K562 (cell line): Measurements from ENCODE around the gene MARCHF3. TPM values are rescaled to one million over a fixed set of nuclear protein-coding genes. Genes with fewer than 3 reads are reported as not detected.

Experiments
- ATAC-seq: fragments of 200-7000 bp; cut with Tn5 transposase; 3 replicates; pipeline ENCODE4 v1.9.1; 2020; ENCODE audit warnings: moderate library complexity
- BruUV-seq: library from RNA; stranded (reverse); fragments of 400-500 nt; replicated peaks from 2 replicates; lab custom pipeline; 2021; lab: Mats Ljungman, UMichigan
- CTCF ChIA-PET: fragments of 300-600 bp; formaldehyde crosslinking; extraction: SDS; loops from one replicate; lab custom pipeline; 2021; ENCODE audit warnings: low intra/inter-chr PET ratio; lab: Yijun Ruan, JAX
- POLR2A ChIA-PET: fragments of 300-600, 350-650 bp; sonication (Branson Sonifier 250); formaldehyde crosslinking; extraction: SDS; loops from one replicate; lab custom pipeline; 2021; ENCODE audit warnings: antibody characterized with exemption, inconsistent platforms; lab: Yijun Ruan, JAX
- DNase-seq, 4 experiments: peaks; one replicate each; pipeline versions ENCODE4 v3.0.0 to v3.0.0-alpha.2; 2011 to 2018; ENCODE audit warnings: low spot score in 3 of 4, mixed read lengths in 3 of 4; ENCODE audit errors: extremely low read depth in 1 of 4
- FAIRE-seq: peaks from 2 replicates; lab custom pipeline; 2011; peaks lifted over from hg19 to GRCh38; lab: Jason Lieb, UNC
- H2AFZ ChIP-seq: 2 replicates; pipeline ENCODE4 v1.6.0; 2011; ENCODE audit warnings: low read depth, low read length, control low read depth, inconsistent platforms
- H3K27ac ChIP-seq: fragments of 200-600 bp; 3 replicates; pipeline ENCODE4 v1.8.0; 2011; ENCODE audit warnings: low read depth, mild to moderate bottlenecking, control low read depth, inconsistent platforms, low read length, moderate library complexity, mixed read lengths; ENCODE audit errors: extremely low read depth
- H3K27me3 ChIP-seq, 2 experiments: fragments of 300-600 bp in 1 of 2; 2 replicates in 1 of 2; 3 replicates in 1 of 2; pipeline versions ENCODE4 v1.6.0 to v1.8.0; 2011; ENCODE audit warnings: inconsistent platforms in 2 of 2, low read length in 2 of 2, mild to moderate bottlenecking in 1 of 2, mixed read lengths in 1 of 2, moderate library complexity in 1 of 2; ENCODE audit not compliant: control insufficient read depth in 2 of 2, insufficient read depth in 2 of 2
- H3K36me3 ChIP-seq: fragments of 300-600 bp; 3 replicates; pipeline ENCODE4 v1.8.0; 2011; ENCODE audit warnings: mild to moderate bottlenecking, low read length, inconsistent platforms; ENCODE audit not compliant: control insufficient read depth, insufficient read depth
- H3K4me1 ChIP-seq, 2 experiments: fragments of 200-600 bp in 1 of 2; replicated peaks in 1 of 2; 2 replicates in 1 of 2; 3 replicates in 1 of 2; pipeline versions ENCODE4 v1.5.1 to v1.8.0; 2011; ENCODE audit warnings: inconsistent platforms in 2 of 2, low read length in 2 of 2, mild to moderate bottlenecking in 1 of 2, mixed read lengths in 1 of 2, moderate library complexity in 1 of 2; ENCODE audit not compliant: control insufficient read depth in 2 of 2, insufficient read depth in 2 of 2
- H3K4me2 ChIP-seq: 2 replicates; pipeline ENCODE4 v1.6.1; 2011; ENCODE audit warnings: low read length, control low read depth, inconsistent platforms, mixed read lengths; ENCODE audit not compliant: insufficient read depth
- H3K4me3 ChIP-seq: fragments of 200-600 bp; sonication (generic), shearing (Covaris generic); 2 replicates; pipeline ENCODE4 v1.5.1; 2016; ENCODE audit warnings: control low read depth, inconsistent platforms
- H3K79me2 ChIP-seq: fragments of 200-600 bp; 3 replicates; pipeline ENCODE4 v1.8.0; 2011; ENCODE audit warnings: low read length, inconsistent platforms; ENCODE audit not compliant: control insufficient read depth, insufficient read depth
- H3K9ac ChIP-seq, 2 experiments: 2 replicates each; pipeline versions ENCODE4 v1.6.0 to v1.6.1; 2011; ENCODE audit warnings: low read depth in 2 of 2, low read length in 2 of 2, control low read depth in 1 of 2, inconsistent platforms in 1 of 2, mild to moderate bottlenecking in 1 of 2, mixed read lengths in 1 of 2; ENCODE audit not compliant: insufficient read depth in 1 of 2
- H3K9me1 ChIP-seq: one replicate; pipeline ENCODE4 v1.6.0; 2011; ENCODE audit warnings: inconsistent platforms, mild to moderate bottlenecking, low read length, moderate library complexity; ENCODE audit not compliant: control insufficient read depth, insufficient read depth
- H3K9me3 ChIP-seq: replicated peaks from 2 replicates; pipeline ENCODE4 v1.5.1; 2011; ENCODE audit warnings: low read depth, low read length, inconsistent platforms; ENCODE audit not compliant: control insufficient read depth, insufficient read depth
- H4K20me1 ChIP-seq: replicated peaks from 2 replicates; pipeline ENCODE4 v1.6.1; 2011; ENCODE audit warnings: low read length, inconsistent platforms, mixed read lengths; ENCODE audit not compliant: control insufficient read depth, insufficient read depth
- CTCF ChIP-seq, 3 experiments: IDR thresholded peaks in 2 of 3; conservative IDR thresholded peaks in 1 of 3; 2 replicates each; pipeline ENCODE4 v1.5.1; 2011 to 2012; ENCODE audit warnings: low read length in 3 of 3, mild to moderate bottlenecking in 3 of 3, control low read depth in 2 of 3, improper control_type of control experiment in 1 of 3, inconsistent platforms in 1 of 3, low read depth in 1 of 3, mixed read lengths in 1 of 3, moderate library complexity in 1 of 3; ENCODE audit not compliant: insufficient read depth in 2 of 3
- GTF3C2 ChIP-seq: IDR thresholded peaks from 3 replicates; pipeline ENCODE4 v1.6.1; 2011; ENCODE audit warnings: borderline replicate concordance, mild to moderate bottlenecking, moderate library complexity; ENCODE audit not compliant: insufficient read length; ENCODE audit errors: extremely low read depth
- RAD21 ChIP-seq, 2 experiments: fragments of 250-450 bp in 1 of 2; fragments of 450-650 bp in 1 of 2; sonication (Bioruptor Pico) in 1 of 2; formaldehyde crosslinking in 1 of 2; IDR thresholded peaks in 1 of 2; conservative IDR thresholded peaks in 1 of 2; 2 replicates each; pipeline versions ENCODE4 v1.4.0 to v1.8.0; 2020 to 2022; ENCODE audit warnings: mild to moderate bottlenecking in 2 of 2, moderate library complexity in 1 of 2
- REST ChIP-seq, 2 experiments: fragments of 450-650 bp; formaldehyde crosslinking in 1 of 2; IDR thresholded peaks; 2 replicates each; pipeline versions ENCODE4 v1.4.0 to v1.6.1; 2014 to 2020; ENCODE audit warnings: mild to moderate bottlenecking in 2 of 2, borderline replicate concordance in 1 of 2, low read depth in 1 of 2
- WGBS: fragments of 100-300 bp; shearing (Covaris generic); methylation state at CpG from one replicate; pipeline ENCODE4 v1.1.6; 2016; ENCODE audit warnings: low coverage, mixed read lengths; ENCODE audit not compliant: insufficient coverage; ENCODE audit errors: missing lambda C conversion rate; 5-methylcytosine and 5-hydroxymethylcytosine counted together
- in situ Hi-C: fragments of 300-500 bp; cut with MboI; formaldehyde crosslinking; loops from 4 replicates; pipeline ENCODE4 v1.15.0; 2018; ENCODE audit warnings: inconsistent platforms, mixed read lengths
- intact Hi-C: fragments of 100-400 bp; cut with micrococcal nuclease; formaldehyde crosslinking; loops from 2 replicates; pipeline ENCODE4 v1.14.2; 2022
- polyA plus RNA-seq, 8 experiments: library from polyadenylated mRNA; depleted of rRNA in 4 of 8; stranded (reverse) in 5 of 8; unstranded in 3 of 8; fragments of >200 nt; fragmentation: Nextera tagmentation in 2 of 8; fragmentation: Illumina TruSeq in 1 of 8; extraction: Ambion mirVana in 2 of 8; extraction: Trizol in 1 of 8; gene quantifications; 2 replicates each; pipeline versions ENCODE4 v1.2.1 to v1.2.3, GENCODE V29; 2011 to 2014; ENCODE audit warnings: inconsistent platforms in 1 of 8, missing spikeins in 1 of 8
- total RNA-seq, 7 experiments: library from RNA; depleted of rRNA in 6 of 7; stranded (reverse); fragments of >200 nt in 6 of 7; fragmentation: Illumina TruSeq in 2 of 7; extraction: Trizol in 2 of 7; gene quantifications; 2 replicates each; pipeline versions ENCODE4 v1.2.1 to v1.2.3, GENCODE V29; 2011 to 2021; ENCODE audit warnings: low replicate concordance in 1 of 7

The MARCHF3 gene
- total and polyA plus RNA-seq, 9 of the 15 experiments (the other 6 are each of a cell fraction or from before 2014, with no cell fraction given), result 5.6 to 37.4 (median 16.5) TPM

- H4K20me1 ChIP-seq, result no peaks in the 10 kb centered on the region
- H3K27me3 ChIP-seq, result 0 out of 5 replicates have a peak, but pooled peaks cover 0 to 3% of the 10 kb centered on the region in 2 experiments
- H3K9ac ChIP-seq, result no peak overlapping the region
- H3K4me3 ChIP-seq, result no peak overlapping the region
- no peaks in the 10 kb centered on the region for H3K9me1 ChIP-seq
- intact Hi-C loops, result loop anchor here (1.0 kb wide), 1 partner anchor 78 kb away; no protein-coding TSS in a partner anchor
- WGBS, result 66% methylated on average over 2 of the region's 2 CpGs
- H3K79me2 ChIP-seq, result no peaks in the 10 kb centered on the region
- H3K36me3 ChIP-seq, result no peaks in the 10 kb centered on the region; the same call in 2 of the 3 replicates
- H3K9me3 ChIP-seq, result no peaks in the 10 kb centered on the region
- H3K4me1 ChIP-seq, result peaks cover 0 to 10% of the 10 kb centered on the region in 2 experiments; a peak in 2 of 5 replicates
- BruUV-seq, result no TSS peak
- in situ Hi-C loops, result no loop called here
- TF ChIP-seq CTCF (IDR thresholded peaks at IDR 0.05 in 2 of 3, conservative IDR thresholded peaks at IDR 0.05 in 1 of 3; ENCODE audit: insufficient read depth in 2 of 3, low read depth in 1 of 3, low read length in 3 of 3) (peak in 2 of 3 experiments; percentile 27 to 50; a peak in 2 of 6 replicates), RAD21 (CRISPR knock-in tag; conservative IDR thresholded peaks at IDR 0.05 in 1 of 2, IDR thresholded peaks at IDR 0.05 in 1 of 2) (peak in 1 of 2 experiments; percentile 63; a peak in 2 of 4 replicates), GTF3C2 (no peak), REST (IDR thresholded peaks at IDR 0.05; ENCODE audit: borderline replicate concordance) (peak; percentile 49; the same call in 1 of the 2 replicates), REST (CRISPR knock-in tag; IDR thresholded peaks at IDR 0.05; ENCODE audit: low read depth) (no peak)
- TF ChIP-seq, all 486 proteins: peak for 3
- ChIA-PET POLR2A (no interaction called here), CTCF (no interaction called here)
- Histone ChIP-seq H3K4me2 (no peak overlapping the region), H2AFZ (no peak overlapping the region), H3K27ac (no peak overlapping the region)
- DNase-seq (peak in 1 of 4 experiments; percentile 23), ATAC-seq (peak; percentile 52; the same call in 1 of the 3 replicates), FAIRE-seq (no peak)
These were observed 12.2 kb upstream of the MARCHF3 start for GRCh38 chr5:127042593-127042992.
